HepG2 (cell line): ENCODE results near the gene PSMD1. TPM values are rescaled to one million over a fixed set of nuclear protein-coding genes. Genes with fewer than 3 reads are reported as not detected.
A peak's percentile ranks its signal among the peaks of the same experiment; 100 is the strongest.

Source experiments
- AFF4 ChIP-seq: sonication (generic); formaldehyde crosslinking; IDR thresholded peaks from 2 replicates; pipeline ENCODE4 v1.4.0; 2020; ENCODE audit warnings: missing genetic modification reagents
- CBX2 ChIP-seq, 2 experiments: fragments of 200-600 bp in 1 of 2; sonication (generic); formaldehyde crosslinking in 1 of 2; IDR thresholded peaks; 2 replicates each; pipeline versions ENCODE4 v1.7.0 to v1.8.1; 2018 to 2022; ENCODE audit warnings: low read depth in 2 of 2, low read length in 1 of 2, mild to moderate bottlenecking in 1 of 2, missing genetic modification reagents in 1 of 2
- CREBL2 ChIP-seq: sonication (generic); formaldehyde crosslinking; IDR thresholded peaks from 2 replicates; pipeline ENCODE4 v1.8.1; 2023; ENCODE audit warnings: missing genetic modification reagents, mild to moderate bottlenecking, borderline replicate concordance
- FOXC1 ChIP-seq: sonication (generic); formaldehyde crosslinking; IDR thresholded peaks from 2 replicates; pipeline ENCODE4 v1.8.0; 2022; ENCODE audit warnings: mild to moderate bottlenecking, missing genetic modification reagents, borderline replicate concordance
- HES4 ChIP-seq: sonication (generic); formaldehyde crosslinking; IDR thresholded peaks from 2 replicates; pipeline ENCODE4 v1.9.0; 2021; ENCODE audit warnings: mild to moderate bottlenecking, missing genetic modification reagents, borderline replicate concordance
- MYNN ChIP-seq: sonication (generic); formaldehyde crosslinking; IDR thresholded peaks from 2 replicates; pipeline ENCODE4 v1.4.0; 2020; ENCODE audit warnings: mild to moderate bottlenecking, low read depth, missing genetic modification reagents
- NFKBIZ ChIP-seq: IDR thresholded peaks from 2 replicates; pipeline ENCODE4 v1.6.1; 2018; ENCODE audit warnings: missing genetic modification reagents, missing compliant biosample characterization
- NPAS2 ChIP-seq: sonication (generic); formaldehyde crosslinking; IDR thresholded peaks from 2 replicates; pipeline ENCODE4 v1.8.0; 2022; ENCODE audit warnings: mild to moderate bottlenecking, missing genetic modification reagents, borderline replicate concordance
- RFXANK ChIP-seq: IDR thresholded peaks from 2 replicates; pipeline ENCODE4 v1.6.1; 2016
- SRF ChIP-seq: IDR thresholded peaks from 2 replicates; pipeline ENCODE4 v1.6.1; 2011; ENCODE audit warnings: mild to moderate bottlenecking, low read depth, low read length, moderate library complexity
- TBX2 ChIP-seq: sonication (generic); formaldehyde crosslinking; IDR thresholded peaks from 2 replicates; pipeline ENCODE4 v1.5.0; 2020; ENCODE audit warnings: missing genetic modification reagents, mild to moderate bottlenecking, borderline replicate concordance
- THYN1 ChIP-seq: sonication (generic); formaldehyde crosslinking; IDR thresholded peaks from 2 replicates; pipeline ENCODE4 v1.8.1; 2023; ENCODE audit warnings: low read depth, mild to moderate bottlenecking, moderate library complexity, missing genetic modification reagents, borderline replicate concordance
- ZNF136 ChIP-seq: sonication (generic); formaldehyde crosslinking; IDR thresholded peaks from 2 replicates; pipeline ENCODE4 v1.8.1; 2022; ENCODE audit warnings: low read depth, mild to moderate bottlenecking, moderate library complexity, missing genetic modification reagents
- ZNF235 ChIP-seq: sonication (generic); formaldehyde crosslinking; IDR thresholded peaks from 2 replicates; pipeline ENCODE4 v1.8.1; 2023; ENCODE audit warnings: mild to moderate bottlenecking, missing genetic modification reagents, borderline replicate concordance
- ZNF317 ChIP-seq: sonication (generic); formaldehyde crosslinking; IDR thresholded peaks from 2 replicates; pipeline ENCODE4 v1.5.0; 2020; ENCODE audit warnings: mild to moderate bottlenecking, missing genetic modification reagents
- ZNF331 ChIP-seq: sonication (generic); formaldehyde crosslinking; IDR thresholded peaks from 2 replicates; pipeline ENCODE4 v1.4.0; 2020; ENCODE audit warnings: missing genetic modification reagents
- ZNF460 ChIP-seq: sonication (generic); formaldehyde crosslinking; IDR thresholded peaks from 2 replicates; pipeline ENCODE4 v1.5.1; 2020; ENCODE audit warnings: missing genetic modification reagents, mild to moderate bottlenecking, borderline replicate concordance
- ZNF687 ChIP-seq: sonication (generic); formaldehyde crosslinking; IDR thresholded peaks from 2 replicates; pipeline ENCODE4 v1.5.1; 2020; ENCODE audit warnings: mild to moderate bottlenecking, missing genetic modification reagents, moderate library complexity
- ZZZ3 ChIP-seq: sonication (generic); formaldehyde crosslinking; IDR thresholded peaks from 2 replicates; pipeline ENCODE4 v1.4.0; 2020; ENCODE audit warnings: missing genetic modification reagents, mild to moderate bottlenecking, borderline replicate concordance
- polyA plus RNA-seq, 8 experiments: library from polyadenylated mRNA; depleted of rRNA in 3 of 8; stranded (reverse) in 7 of 8; unstranded in 1 of 8; fragments of >200 nt; fragmentation: Illumina TruSeq in 4 of 8; extraction: Trizol in 4 of 8; gene quantifications; 2 replicates each; pipeline versions ENCODE4 v1.2.1 to v1.2.3, GENCODE V29; 2011 to 2016; ENCODE audit warnings: low read depth in 4 of 8, missing spikeins in 1 of 8, mixed read lengths in 1 of 8; ENCODE audit not compliant: insufficient read depth in 1 of 8
- total RNA-seq, 5 experiments: library from RNA; depleted of rRNA; stranded (reverse); fragments of >200 nt; fragmentation: Illumina TruSeq; extraction: Trizol; gene quantifications; 2 replicates each; pipeline ENCODE4 v1.2.3, GENCODE V29; 2016; ENCODE audit warnings: low read depth in 1 of 5
- TF ChIP-seq, protein P1 (sequence below): sonication (generic); formaldehyde crosslinking; IDR thresholded peaks from 2 replicates; pipeline ENCODE4 v1.4.0; 2020; ENCODE audit warnings: mild to moderate bottlenecking, missing genetic modification reagents

Gene PSMD1
- total and polyA plus RNA-seq, 2 of the 13 experiments (the other 11 are each of a cell fraction or from before 2014, with no cell fraction given) = 136 to 191 TPM

GRCh38 chr2:231198291-231199173, 141.9 kb downstream of the PSMD1 start, which contains the start of gene ARMC9 (continued):
- TF ChIP-seq NFKBIZ = peak; percentile 13; the same call in 1 of the 2 replicates
- TF ChIP-seq ZNF235 (CRISPR knock-in tag) = peak; percentile 69; the same call in 1 of the 2 replicates
- no peak for TF ChIP-seq AFF4
- no peak for TF ChIP-seq CBX2 (IDR thresholded peaks at IDR 0.05; ENCODE audit: low read depth, low read length)
- no peak for TF ChIP-seq CBX2 (CRISPR knock-in tag; IDR thresholded peaks at IDR 0.05; ENCODE audit: low read depth)
- TF ChIP-seq ZZZ3 (CRISPR knock-in tag) = no peak
- TF ChIP-seq HES4 (CRISPR knock-in tag) = no peak
- no peak for TF ChIP-seq ZNF460
- no peak for TF ChIP-seq NPAS2 (CRISPR knock-in tag)
- no peak for TF ChIP-seq SRF
- peak; percentile 69 for TF ChIP-seq ZNF331 (CRISPR knock-in tag)
- peak; percentile 36; the same call in 1 of the 2 replicates for TF ChIP-seq FOXC1 (CRISPR knock-in tag)
- TF ChIP-seq CREBL2 (CRISPR knock-in tag) = no peak
- no peak for TF ChIP-seq ZNF317
- TF ChIP-seq MYNN (CRISPR knock-in tag) = no peak
- TF ChIP-seq ZNF687 (CRISPR knock-in tag) = peak; percentile 91
- peak; percentile 80 for TF ChIP-seq TBX2 (CRISPR knock-in tag)
- TF ChIP-seq THYN1 (CRISPR knock-in tag) = no peak
- TF ChIP-seq RFXANK (CRISPR knock-in tag) = peak; percentile 54; the same call in 1 of the 2 replicates
- TF ChIP-seq, protein P1, sequence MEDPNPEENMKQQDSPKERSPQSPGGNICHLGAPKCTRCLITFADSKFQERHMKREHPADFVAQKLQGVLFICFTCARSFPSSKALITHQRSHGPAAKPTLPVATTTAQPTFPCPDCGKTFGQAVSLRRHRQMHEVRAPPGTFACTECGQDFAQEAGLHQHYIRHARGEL (CRISPR knock-in tag) = no peak
- 0 out of 2 replicates have a peak, but pooled peaks have one; percentile 41 for TF ChIP-seq ZNF136 (CRISPR knock-in tag)
